H1 (cell line): ENCODE data around the gene AFAP1L2. TPM values are rescaled to one million over a fixed set of nuclear protein-coding genes. Genes with fewer than 3 reads are reported as not detected.

Experiments
- CTCF ChIA-PET: fragments of 300-600 bp; sonication (Branson Sonifier 250); formaldehyde crosslinking; loops from one replicate; lab custom pipeline; 2021; ENCODE audit not compliant: partially characterized antibody; lab: Charles Lee
- POLR2A ChIA-PET: fragments of 300-600 bp; sonication (Branson Sonifier 250); formaldehyde crosslinking; loops from one replicate; lab custom pipeline; 2021; ENCODE audit warnings: inconsistent platforms; ENCODE audit not compliant: partially characterized antibody; lab: Charles Lee
- DNase-seq, 2 experiments: peaks; one replicate each; pipeline versions ENCODE4 v3.0.0 to v3.0.0-alpha.2; 2010 to 2022; ENCODE audit warnings: low spot score in 2 of 2, low read depth in 1 of 2, mixed read lengths in 1 of 2
- FAIRE-seq: peaks from 2 replicates; lab custom pipeline; 2011; peaks lifted over from hg19 to GRCh38; lab: Jason Lieb, UNC
- H2AFZ ChIP-seq: 2 replicates; pipeline ENCODE4 v1.8.1; 2012; ENCODE audit warnings: low read length, inconsistent platforms
- H2AK5ac ChIP-seq: 2 replicates; pipeline ENCODE4 v1.6.1; 2013; ENCODE audit warnings: low read depth, low read length
- H2BK120ac ChIP-seq: replicated peaks from 2 replicates; pipeline ENCODE3; 2013; ENCODE audit warnings: low read depth, low read length, inconsistent platforms
- H2BK12ac ChIP-seq: 2 replicates; pipeline ENCODE4 v1.6.1; 2013; ENCODE audit warnings: low read depth, low read length
- H2BK15ac ChIP-seq: 2 replicates; pipeline ENCODE4 v1.6.1; 2013; ENCODE audit warnings: low read length
- H2BK20ac ChIP-seq: 2 replicates; pipeline ENCODE4 v1.6.1; 2013; ENCODE audit warnings: low read length
- H2BK5ac ChIP-seq: 2 replicates; pipeline ENCODE4 v1.6.1; 2013; ENCODE audit warnings: low read depth, low read length
- H3K14ac ChIP-seq: 2 replicates; pipeline ENCODE4 v1.6.1; 2013; ENCODE audit warnings: inconsistent platforms; ENCODE audit not compliant: insufficient read length
- H3K18ac ChIP-seq: 2 replicates; pipeline ENCODE4 v1.6.1; 2013; ENCODE audit warnings: low read length; ENCODE audit errors: extremely low read depth
- H3K23ac ChIP-seq: 2 replicates; pipeline ENCODE4 v1.6.1; 2013; ENCODE audit warnings: inconsistent platforms; ENCODE audit not compliant: insufficient read length
- H3K23me2 ChIP-seq: 2 replicates; pipeline ENCODE4 v1.6.1; 2013; ENCODE audit warnings: low read depth, low read length
- H3K27ac ChIP-seq: 2 replicates; pipeline ENCODE4 v1.6.1; 2011; ENCODE audit warnings: low read depth, low read length, inconsistent platforms
- H3K27me3 ChIP-seq, 4 experiments: replicated peaks in 1 of 4; 1 replicate in 1 of 4; 2 replicates in 3 of 4; pipeline versions ENCODE4 v1.6.1 to v1.8.1; 2011 to 2013; ENCODE audit warnings: low read length in 3 of 4, mild to moderate bottlenecking in 3 of 4, inconsistent platforms in 2 of 4, mixed read lengths in 2 of 4, moderate library complexity in 1 of 4; ENCODE audit not compliant: control insufficient read depth in 3 of 4, insufficient read depth in 3 of 4; ENCODE audit errors: extremely low read depth in 1 of 4
- H3K36me3 ChIP-seq, 4 experiments: 2 replicates each; pipeline versions ENCODE4 v1.6.1 to v1.8.1; 2011 to 2013; ENCODE audit warnings: mild to moderate bottlenecking in 4 of 4, low read length in 3 of 4, moderate library complexity in 2 of 4, control low read depth in 1 of 4, inconsistent platforms in 1 of 4; ENCODE audit not compliant: insufficient read depth in 4 of 4, control insufficient read depth in 2 of 4
- H3K4ac ChIP-seq: replicated peaks from 2 replicates; pipeline ENCODE3; 2013; ENCODE audit warnings: low read length, low read depth, mixed read lengths, inconsistent platforms; ENCODE audit not compliant: insufficient read length
- H3K4me1 ChIP-seq, 4 experiments: replicated peaks in 1 of 4; 1 replicate in 1 of 4; 2 replicates in 3 of 4; pipeline versions ENCODE4 v1.6.1 to v1.8.1; 2011 to 2013; ENCODE audit warnings: low read length in 3 of 4, inconsistent platforms in 2 of 4, mixed read lengths in 1 of 4; ENCODE audit not compliant: insufficient read depth in 4 of 4, control insufficient read depth in 3 of 4
- H3K4me2 ChIP-seq, 2 experiments: 2 replicates each; pipeline versions ENCODE4 v1.6.1 to v1.8.1; 2011 to 2013; ENCODE audit warnings: low read depth in 2 of 2, low read length in 2 of 2, control low read depth in 1 of 2, inconsistent platforms in 1 of 2, mild to moderate bottlenecking in 1 of 2; ENCODE audit not compliant: insufficient read depth in 1 of 2
- H3K4me3 ChIP-seq, 4 experiments: fragments of 200-600, 300-600 bp in 1 of 4; sonication (generic), shearing (Covaris generic), sonication (Bioruptor Twin) in 1 of 4; 2 replicates each; pipeline versions ENCODE4 v1.5.1 to v1.8.1; 2011 to 2016; ENCODE audit warnings: low read length in 4 of 4, low read depth in 3 of 4, control low read depth in 2 of 4, inconsistent platforms in 2 of 4, mild to moderate bottlenecking in 2 of 4, mixed read lengths in 1 of 4, moderate library complexity in 1 of 4; ENCODE audit not compliant: insufficient read depth in 2 of 4; ENCODE audit errors: extremely low read depth in 1 of 4
- H3K56ac ChIP-seq: replicated peaks from 2 replicates; pipeline ENCODE3; 2013; ENCODE audit warnings: low read depth, mild to moderate bottlenecking, mixed read lengths, low read length, inconsistent platforms; ENCODE audit not compliant: insufficient read length
- H3K79me1 ChIP-seq: 2 replicates; pipeline ENCODE4 v1.6.1; 2013; ENCODE audit warnings: low read depth, low read length, control low read depth
- H3K79me2 ChIP-seq, 2 experiments: 2 replicates each; pipeline versions ENCODE4 v1.6.1 to v1.8.1; 2012 to 2013; ENCODE audit warnings: low read length in 2 of 2, mild to moderate bottlenecking in 2 of 2, inconsistent platforms in 1 of 2; ENCODE audit not compliant: insufficient read depth in 2 of 2, control insufficient read depth in 1 of 2
- H3K9ac ChIP-seq, 4 experiments: replicated peaks in 1 of 4; 1 replicate in 1 of 4; 2 replicates in 3 of 4; pipeline versions ENCODE4 v1.6.1 to v1.8.1; 2011 to 2013; ENCODE audit warnings: low read depth in 3 of 4, low read length in 3 of 4, control low read depth in 2 of 4, mild to moderate bottlenecking in 2 of 4, moderate library complexity in 2 of 4, inconsistent platforms in 1 of 4; ENCODE audit errors: extremely low read depth in 1 of 4
- H3K9me3 ChIP-seq, 2 experiments: 2 replicates each; pipeline versions ENCODE4 v1.6.1 to v1.8.1; 2012 to 2013; ENCODE audit warnings: mild to moderate bottlenecking in 2 of 2, moderate library complexity in 2 of 2, control low read depth in 1 of 2, inconsistent platforms in 1 of 2, low read depth in 1 of 2, low read length in 1 of 2, mixed read lengths in 1 of 2; ENCODE audit not compliant: insufficient read depth in 2 of 2
- H4K20me1 ChIP-seq, 2 experiments: replicated peaks in 1 of 2; 2 replicates each; pipeline versions ENCODE3 to v1.8.1; 2011 to 2013; ENCODE audit warnings: inconsistent platforms in 2 of 2, low read length in 2 of 2, mild to moderate bottlenecking in 1 of 2; ENCODE audit not compliant: insufficient read depth in 2 of 2, control insufficient read depth in 1 of 2
- H4K5ac ChIP-seq: 2 replicates; pipeline ENCODE4 v1.6.1; 2013; ENCODE audit warnings: low read length, low read depth, mixed read lengths, inconsistent platforms; ENCODE audit not compliant: insufficient read length
- H4K8ac ChIP-seq: 2 replicates; pipeline ENCODE4 v1.8.0; 2013; ENCODE audit warnings: mild to moderate bottlenecking, moderate library complexity, low read length, inconsistent platforms; ENCODE audit not compliant: insufficient read depth; ENCODE audit errors: extremely low read depth
- H4K91ac ChIP-seq: replicated peaks from 2 replicates; pipeline ENCODE3; 2013; ENCODE audit warnings: low read length, mixed read lengths, inconsistent platforms; ENCODE audit not compliant: insufficient read length
- BACH1 ChIP-seq: IDR thresholded peaks from 2 replicates; pipeline ENCODE4 v1.6.1; 2012; ENCODE audit warnings: low read length, improper control_type of control experiment
- CREB1 ChIP-seq: IDR thresholded peaks from 2 replicates; pipeline ENCODE4 v1.6.1; 2012; ENCODE audit warnings: inconsistent platforms
- GABPA ChIP-seq: IDR thresholded peaks from 2 replicates; pipeline ENCODE4 v1.6.1; 2011; ENCODE audit warnings: mild to moderate bottlenecking, low read length, moderate library complexity, borderline replicate concordance; ENCODE audit not compliant: insufficient read depth
- HDAC2 ChIP-seq, 2 experiments: fragments of 300-600 bp in 1 of 2; sonication (generic) in 1 of 2; IDR thresholded peaks; 2 replicates each; pipeline ENCODE4 v1.6.1; 2011 to 2012; ENCODE audit warnings: low read depth in 2 of 2, low read length in 2 of 2, mild to moderate bottlenecking in 2 of 2, moderate library complexity in 2 of 2, borderline replicate concordance in 1 of 2, inconsistent platforms in 1 of 2
- JUND ChIP-seq: IDR thresholded peaks from 2 replicates; pipeline ENCODE4 v1.6.1; 2011; ENCODE audit warnings: mild to moderate bottlenecking, improper control_type of control experiment, low read length
- KDM4A ChIP-seq: IDR thresholded peaks from one replicate; pipeline ENCODE4 v1.7.1; 2012; ENCODE audit warnings: low read depth, mild to moderate bottlenecking, moderate library complexity, low read length, inconsistent platforms; ENCODE audit not compliant: severe bottlenecking
- KDM5A ChIP-seq: fragments of 200-600 bp; IDR thresholded peaks from 2 replicates; pipeline ENCODE4 v1.7.1; 2012; ENCODE audit warnings: mild to moderate bottlenecking, low read length, inconsistent platforms, mixed read lengths
- POLR2A ChIP-seq, 2 experiments: IDR thresholded peaks; 1 replicate in 1 of 2; 2 replicates in 1 of 2; pipeline ENCODE4 v1.6.1; 2011; ENCODE audit warnings: low read depth in 2 of 2, low read length in 2 of 2, mild to moderate bottlenecking in 2 of 2; ENCODE audit errors: control extremely low read depth in 1 of 2
- SIN3A ChIP-seq, 2 experiments: IDR thresholded peaks in 1 of 2; conservative IDR thresholded peaks in 1 of 2; 2 replicates each; pipeline ENCODE4 v1.6.1; 2011 to 2012; ENCODE audit warnings: low read length in 2 of 2, improper control_type of control experiment in 1 of 2, low read depth in 1 of 2, mild to moderate bottlenecking in 1 of 2
- SP2 ChIP-seq: IDR thresholded peaks from 2 replicates; pipeline ENCODE4 v1.6.1; 2012; ENCODE audit warnings: mild to moderate bottlenecking, low read length, inconsistent platforms
- TEAD4 ChIP-seq: IDR thresholded peaks from 2 replicates; pipeline ENCODE4 v1.6.1; 2012; ENCODE audit warnings: low read depth, low read length, inconsistent platforms, mixed read lengths
- WGBS, 2 experiments: shearing (Covaris generic) in 1 of 2; methylation state at CpG; one replicate each; pipeline versions ENCODE4 v1.1.6 to v1.1.7; 2013 to 2015; ENCODE audit warnings: low lambda C conversion rate in 2 of 2, mixed read lengths in 2 of 2, inconsistent platforms in 1 of 2, low coverage in 1 of 2, missing lambda C conversion rate in 1 of 2; ENCODE audit not compliant: insufficient replicate concordance in 2 of 2, insufficient coverage in 1 of 2, insufficient read length in 1 of 2; ENCODE audit errors: extremely low coverage in 1 of 2, missing lambda C conversion rate in 1 of 2; 5-methylcytosine and 5-hydroxymethylcytosine counted together
- polyA plus RNA-seq, 7 experiments: library from polyadenylated mRNA; depleted of rRNA in 3 of 7; stranded (reverse) in 5 of 7; unstranded in 2 of 7; fragments of >200 nt in 5 of 7; fragments of 200-250 nt in 2 of 7; gene quantifications; 1 replicate in 5 of 7; 2 replicates in 1 of 7; 4 replicates in 1 of 7; pipeline versions ENCODE4 v1.2.1 to v1.2.3, GENCODE V29; 2011 to 2013; ENCODE audit warnings: missing spikeins in 2 of 7, mixed read lengths in 2 of 7
- total RNA-seq: library from RNA; stranded (reverse); fragmentation: NEBNext Ultra II Directional; extraction: Animal tissue kit (Norgen Biotek cat#: 25700); gene quantifications from 2 replicates; pipeline ENCODE4 v1.2.1, GENCODE V29; 2021
- TF ChIP-seq, protein P1 (sequence below), 3 experiments: IDR thresholded peaks; 1 replicate in 2 of 3; 2 replicates in 1 of 3; pipeline versions ENCODE4 v1.5.1 to v1.6.1; 2011; ENCODE audit warnings: low read length in 3 of 3, mild to moderate bottlenecking in 3 of 3, inconsistent platforms in 2 of 3, low read depth in 1 of 3, moderate library complexity in 1 of 3; ENCODE audit not compliant: insufficient read depth in 1 of 3; ENCODE audit errors: control extremely low read depth in 1 of 3

AFAP1L2 gene
- total and polyA plus RNA-seq, 2 of the 8 experiments (the other 6 are each of a cell fraction or from before 2014, with no cell fraction given): 3.9 to 6.4 TPM

DNA sequence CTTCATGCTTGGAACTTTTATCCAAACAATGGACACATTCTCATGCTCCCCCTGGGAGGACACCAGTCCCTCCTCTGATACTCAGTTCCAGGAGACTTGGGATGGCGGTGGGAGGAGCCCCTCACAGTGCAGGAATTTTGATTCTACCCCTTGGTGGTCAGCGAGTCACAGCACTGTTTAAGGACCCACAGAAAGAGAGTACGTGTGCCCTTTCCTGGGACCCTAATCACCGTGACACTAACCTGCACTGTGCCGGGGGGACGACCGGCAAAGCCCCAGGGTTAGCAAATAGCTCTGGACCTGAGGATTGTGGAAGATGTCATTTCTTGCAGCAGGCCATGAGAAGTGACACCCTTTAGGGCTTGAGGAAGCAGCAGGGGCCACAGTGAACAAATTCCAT, 10.4 kb downstream of the AFAP1L2 start:
- Histone ChIP-seq H2BK12ac (no peak overlapping the region), H3K23ac (no peak overlapping the region), H4K5ac (no peak overlapping the region), H3K14ac (no peak overlapping the region), H3K9ac (no peak overlapping the region), H2BK15ac (no peak overlapping the region), H3K4me3 (no peak overlapping the region), H3K27me3 (no peaks in the 10 kb centered on the region; a peak in 2 of 7 replicates), H3K56ac (no peak overlapping the region), H2BK120ac (no peak overlapping the region), H3K27ac (no peak overlapping the region), H2BK20ac (no peak overlapping the region), H3K4ac (no peak overlapping the region), H3K4me2 (no peak overlapping the region), H2AFZ (no peak overlapping the region; the same call in 1 of the 2 replicates), H4K8ac (no peak overlapping the region), H3K36me3 (no peaks in the 10 kb centered on the region), H3K4me1 (peaks cover 0 to 10% (median 4%) of the 10 kb centered on the region in 4 experiments; a peak in 4 of 7 replicates), H3K23me2 (no peaks in the 10 kb centered on the region), H3K18ac (no peak overlapping the region), H4K20me1 (no peaks in the 10 kb centered on the region), H3K9me3 (no peaks in the 10 kb centered on the region), H3K79me2 (no peaks in the 10 kb centered on the region), H2AK5ac (no peak overlapping the region), H2BK5ac (no peak overlapping the region), H3K79me1 (no peaks in the 10 kb centered on the region), H4K91ac (no peak overlapping the region)
- POLR2A ChIA-PET: no interaction called here
- CTCF ChIA-PET: interaction anchor here (0.6 to 11.5 kb wide), 5 partner anchors 22 to 298 kb away, joined by 3 to 209 read pairs (median 5); no protein-coding TSS in a partner anchor
- TF ChIP-seq KDM4A (no peak), JUND (no peak), POLR2A (IDR thresholded peaks at IDR 0.05; ENCODE audit: control extremely low read depth in 1 of 2, low read depth in 2 of 2, low read length in 2 of 2) (no peak), HDAC2 (IDR thresholded peaks at IDR 0.05; ENCODE audit: borderline replicate concordance in 1 of 2, low read depth in 2 of 2, low read length in 2 of 2) (no peak), GABPA (no peak), BACH1 (no peak), SP2 (no peak), TEAD4 (no peak), KDM5A (no peak), CREB1 (no peak), SIN3A (conservative IDR thresholded peaks at IDR 0.05 in 1 of 2, IDR thresholded peaks at IDR 0.05 in 1 of 2; ENCODE audit: low read depth in 1 of 2, low read length in 2 of 2) (no peak)
- TF ChIP-seq, protein P1, sequence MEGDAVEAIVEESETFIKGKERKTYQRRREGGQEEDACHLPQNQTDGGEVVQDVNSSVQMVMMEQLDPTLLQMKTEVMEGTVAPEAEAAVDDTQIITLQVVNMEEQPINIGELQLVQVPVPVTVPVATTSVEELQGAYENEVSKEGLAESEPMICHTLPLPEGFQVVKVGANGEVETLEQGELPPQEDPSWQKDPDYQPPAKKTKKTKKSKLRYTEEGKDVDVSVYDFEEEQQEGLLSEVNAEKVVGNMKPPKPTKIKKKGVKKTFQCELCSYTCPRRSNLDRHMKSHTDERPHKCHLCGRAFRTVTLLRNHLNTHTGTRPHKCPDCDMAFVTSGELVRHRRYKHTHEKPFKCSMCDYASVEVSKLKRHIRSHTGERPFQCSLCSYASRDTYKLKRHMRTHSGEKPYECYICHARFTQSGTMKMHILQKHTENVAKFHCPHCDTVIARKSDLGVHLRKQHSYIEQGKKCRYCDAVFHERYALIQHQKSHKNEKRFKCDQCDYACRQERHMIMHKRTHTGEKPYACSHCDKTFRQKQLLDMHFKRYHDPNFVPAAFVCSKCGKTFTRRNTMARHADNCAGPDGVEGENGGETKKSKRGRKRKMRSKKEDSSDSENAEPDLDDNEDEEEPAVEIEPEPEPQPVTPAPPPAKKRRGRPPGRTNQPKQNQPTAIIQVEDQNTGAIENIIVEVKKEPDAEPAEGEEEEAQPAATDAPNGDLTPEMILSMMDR (IDR thresholded peaks at IDR 0.05; ENCODE audit: control extremely low read depth in 1 of 3, insufficient read depth in 1 of 3, low read depth in 1 of 3, low read length in 3 of 3): no peak
- DNase-seq (no peak), FAIRE-seq (no peak)
- 87% methylated on average over 7 of the region's 7 CpGs; no CpG with 5 or more reads in 1 of the 2 experiments for WGBS, 2 experiments
